Left lobe of liver (tissue), 2 donors: Measurements from ENCODE around the gene TESK2. TPM values are rescaled to one million over a fixed set of nuclear protein-coding genes. Genes with fewer than 3 reads are reported as not detected.
A peak's percentile ranks its signal among the peaks of the same experiment; 100 is the strongest.

ENCODE experiments used
- ATAC-seq: fragments of 200-7000 bp; cut with Tn5 transposase; one replicate; pipeline ENCODE4 v1.9.1; 2020; ENCODE audit warnings: mild to moderate bottlenecking, moderate library complexity
- DNase-seq: peaks from one replicate; pipeline ENCODE4 v3.0.0-alpha.2; 2020; ENCODE audit warnings: low spot score
- total RNA-seq: library from RNA; stranded (reverse); gene quantifications from one replicate; pipeline ENCODE4 v1.2.1, GENCODE V29; 2021
- donor health status: DM: no; HTN: no; CAD: no; lungs with moderate emphysema.
- donor health status: DM: no; HTN: yes; CAD: no.

Gene TESK2
- total RNA-seq, 1 donor from 2014 or later, result 7.0 TPM

DNA sequence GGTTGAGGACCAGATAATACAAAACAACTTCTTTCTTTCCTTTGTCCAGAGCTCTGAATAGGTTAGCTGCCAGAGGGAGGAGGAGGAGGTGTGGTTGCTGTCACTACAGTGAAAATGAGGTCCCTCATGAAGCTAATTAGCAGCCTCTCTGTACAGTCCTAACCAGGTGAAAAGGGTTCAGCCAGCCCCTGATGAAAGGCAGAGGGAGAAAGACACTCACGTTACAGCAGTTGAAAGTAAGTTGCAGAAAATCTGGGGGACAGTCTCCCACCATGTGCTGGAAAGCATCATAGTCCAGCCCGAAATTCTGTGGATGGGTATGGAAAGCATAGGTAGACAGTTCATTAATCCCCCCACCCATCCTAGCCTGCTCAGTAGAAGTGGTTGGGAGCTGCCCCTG is 144.5 kb downstream of the TESK2 start:
- no peak for ATAC-seq

DNA sequence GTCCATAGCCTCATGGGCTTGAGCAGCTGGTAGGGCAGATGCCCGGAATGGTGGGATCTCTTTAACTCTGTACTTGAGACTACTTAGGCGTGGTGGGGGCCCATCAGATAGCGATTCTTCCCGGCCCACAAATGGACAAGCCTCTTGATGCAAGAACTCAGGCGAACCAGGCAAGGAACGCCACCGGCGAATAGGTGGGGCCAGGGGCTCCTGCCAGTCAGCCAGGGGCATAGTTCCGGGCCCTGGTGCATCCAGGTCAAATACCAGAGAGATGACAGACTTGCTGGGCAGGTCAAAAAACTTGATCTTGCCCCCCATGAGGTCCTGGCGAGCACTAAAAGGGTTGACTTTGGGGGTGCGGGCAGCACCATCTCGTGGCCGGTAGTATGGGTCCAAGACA is 145.9 kb downstream of the TESK2 start:
- ATAC-seq, result no peak

More for the DNA sequence above, 144.5 kb downstream of the TESK2 start:
- DNase-seq, result no peak

DNA sequence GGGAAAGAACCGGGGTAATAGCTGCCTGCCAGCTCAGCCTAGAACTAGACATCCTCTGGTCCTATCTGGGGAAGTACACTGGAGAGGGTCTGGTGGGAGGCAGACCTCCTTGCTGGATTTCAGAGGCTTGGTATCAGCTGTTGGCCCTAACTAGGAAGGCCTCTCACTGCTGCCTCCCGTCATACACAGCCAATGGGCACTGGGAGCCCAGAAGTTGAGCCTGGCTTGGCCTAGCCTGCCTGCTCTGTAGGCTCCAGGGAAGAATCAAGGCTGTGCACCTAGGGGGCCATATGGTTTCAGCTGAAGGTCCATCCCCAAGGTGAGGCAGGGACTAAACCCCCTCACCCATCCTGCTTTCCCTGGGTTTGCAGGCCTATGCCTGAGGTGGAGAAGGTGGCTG is 146.5 kb downstream of the TESK2 start:
- DNase-seq (no peak), ATAC-seq (no peak)

More for the DNA sequence above, 145.9 kb downstream of the TESK2 start:
- DNase-seq, result no peak

DNA sequence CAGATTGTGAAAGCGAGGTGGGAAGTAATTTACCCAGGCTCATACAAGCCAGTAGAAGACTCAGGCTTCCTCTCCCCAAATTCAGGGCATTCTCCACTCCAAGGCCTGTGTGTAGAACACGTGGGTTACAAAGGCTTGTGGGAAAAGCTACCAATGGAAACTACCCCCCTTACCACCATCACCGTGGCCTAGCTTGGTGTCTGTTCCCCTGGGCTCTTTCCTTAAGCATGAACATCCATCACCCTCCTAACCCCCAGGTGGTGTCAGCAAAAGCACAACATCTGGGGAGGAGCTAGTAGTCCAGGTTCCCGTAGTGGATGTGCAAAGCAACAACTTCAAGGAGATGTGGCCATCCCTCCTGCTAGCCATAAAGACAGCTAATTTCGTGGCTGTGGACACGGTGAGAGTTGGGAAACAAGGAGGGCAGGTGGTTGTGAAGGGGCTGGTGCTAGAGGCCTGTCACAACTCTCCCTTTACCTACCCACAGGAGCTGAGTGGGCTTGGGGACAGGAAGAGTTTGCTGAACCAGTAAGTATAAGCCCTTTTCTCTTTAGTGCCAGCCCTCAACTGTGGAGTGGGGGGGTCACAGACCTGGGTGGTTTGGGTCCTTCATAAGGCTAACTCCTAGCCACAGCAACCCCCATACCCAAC is 150.0 kb downstream of the TESK2 start:
- ATAC-seq, result no peak

DNA sequence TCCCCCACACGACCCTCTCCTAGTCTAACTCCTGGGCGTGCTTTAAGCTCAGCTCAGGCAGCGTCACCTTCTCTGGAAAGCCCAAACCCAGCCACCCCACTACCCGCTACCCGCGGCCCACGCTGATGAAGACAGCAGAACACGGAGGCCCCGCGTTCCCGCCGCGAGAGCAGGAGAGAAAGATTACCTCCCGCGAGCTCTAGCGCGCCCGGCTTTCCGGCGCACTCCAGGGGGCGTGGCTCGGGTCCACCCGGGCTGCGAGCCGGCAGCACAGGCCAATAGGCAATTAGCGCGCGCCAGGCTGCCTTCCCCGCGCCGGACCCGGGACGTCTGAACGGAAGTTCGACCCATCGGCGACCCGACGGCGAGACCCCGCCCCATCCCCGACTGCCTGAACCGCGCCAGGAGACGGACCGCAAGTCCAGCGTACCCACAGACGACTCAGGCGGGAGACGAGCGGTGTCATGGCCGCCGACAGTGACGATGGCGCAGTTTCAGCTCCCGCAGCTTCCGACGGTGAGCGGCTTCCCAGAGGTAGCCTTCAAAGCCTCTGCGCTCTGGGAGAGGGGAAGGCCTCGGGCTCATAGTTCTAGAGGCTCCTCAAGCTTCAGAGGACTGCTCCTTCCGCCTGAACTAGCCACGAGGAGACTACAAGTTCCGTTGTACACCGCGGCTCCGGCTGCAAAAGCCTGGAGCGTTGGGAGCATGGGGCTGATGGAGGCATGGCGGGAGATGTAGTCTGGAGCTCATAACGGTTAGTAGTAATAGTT is 151.0 kb downstream of the TESK2 start, which contains the start of the genes MUTYH and TOE1:
Gene MUTYH, minus strand, starts transcription at position 652 of the 770 bp plus-strand sequence. CDS start 5,935 bp downstream, outside the sequence.
Gene TOE1, plus strand, starts transcription at position 382 of the 770 bp plus-strand sequence. Its CDS starts 83 bp downstream, at position 465.
- DNase-seq, result peak; percentile 95
- ATAC-seq, result peak; percentile 91

More for the DNA sequence above, 150.0 kb downstream of the TESK2 start:
- DNase-seq, result no peak

DNA sequence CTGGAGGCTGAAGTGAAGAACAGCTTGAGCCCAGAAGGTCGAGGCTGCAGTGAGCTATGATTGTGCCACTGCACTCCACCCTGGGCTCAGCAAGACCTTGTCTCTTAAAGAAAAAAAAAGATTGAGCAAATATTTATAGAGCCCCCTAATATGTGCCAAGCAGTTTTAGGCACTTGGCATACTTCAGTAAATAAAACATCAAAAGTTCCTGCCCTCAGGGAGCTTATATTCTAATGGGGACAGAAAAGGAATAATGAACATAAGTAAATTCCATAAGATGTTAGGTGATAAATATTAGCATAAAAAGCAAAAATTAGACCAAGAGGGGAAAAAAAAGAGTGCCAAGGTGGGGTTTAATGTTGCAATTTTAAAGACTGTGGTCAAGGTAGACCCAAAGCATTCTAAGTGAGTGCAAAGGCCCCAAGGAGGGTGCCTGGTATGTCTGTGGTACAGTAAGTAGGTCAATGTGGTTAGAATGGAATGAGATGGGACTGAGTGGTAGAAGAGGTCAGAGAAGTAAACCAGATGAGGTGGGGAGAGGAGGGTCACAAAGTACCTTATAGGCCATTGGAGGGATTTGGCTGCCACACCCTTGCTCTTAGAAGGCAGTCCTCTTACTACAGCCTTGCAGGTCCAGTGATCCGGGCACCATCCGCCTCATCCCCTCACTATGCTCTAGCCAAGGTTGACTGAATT is 153.2 kb downstream of the TESK2 start:
- ATAC-seq, result no peak
- no peak for DNase-seq

DNA sequence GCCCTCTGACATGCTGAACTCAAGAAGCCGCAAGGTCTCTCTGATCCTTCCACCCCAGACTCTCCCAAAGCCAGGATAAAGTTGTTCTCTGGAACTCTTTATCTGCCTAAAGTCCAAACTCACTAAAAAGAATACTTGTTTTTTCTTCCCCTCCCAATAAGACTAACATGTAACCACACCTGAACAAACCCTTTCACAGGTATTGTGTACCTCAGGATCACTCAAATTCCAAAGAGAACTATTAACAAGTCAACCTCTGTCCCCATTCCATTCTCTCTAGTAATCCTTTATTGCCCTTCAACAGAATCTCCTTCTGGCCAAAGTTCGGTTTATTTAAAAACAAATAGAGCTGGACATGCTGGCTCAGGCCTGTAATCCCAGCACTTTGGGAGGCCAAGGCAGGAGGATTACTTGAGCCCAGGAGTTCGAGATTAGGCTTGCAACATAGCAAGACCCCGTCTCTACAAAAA is 155.1 kb downstream of the TESK2 start:
- ATAC-seq, result peak; percentile 2
- DNase-seq, result no peak

DNA sequence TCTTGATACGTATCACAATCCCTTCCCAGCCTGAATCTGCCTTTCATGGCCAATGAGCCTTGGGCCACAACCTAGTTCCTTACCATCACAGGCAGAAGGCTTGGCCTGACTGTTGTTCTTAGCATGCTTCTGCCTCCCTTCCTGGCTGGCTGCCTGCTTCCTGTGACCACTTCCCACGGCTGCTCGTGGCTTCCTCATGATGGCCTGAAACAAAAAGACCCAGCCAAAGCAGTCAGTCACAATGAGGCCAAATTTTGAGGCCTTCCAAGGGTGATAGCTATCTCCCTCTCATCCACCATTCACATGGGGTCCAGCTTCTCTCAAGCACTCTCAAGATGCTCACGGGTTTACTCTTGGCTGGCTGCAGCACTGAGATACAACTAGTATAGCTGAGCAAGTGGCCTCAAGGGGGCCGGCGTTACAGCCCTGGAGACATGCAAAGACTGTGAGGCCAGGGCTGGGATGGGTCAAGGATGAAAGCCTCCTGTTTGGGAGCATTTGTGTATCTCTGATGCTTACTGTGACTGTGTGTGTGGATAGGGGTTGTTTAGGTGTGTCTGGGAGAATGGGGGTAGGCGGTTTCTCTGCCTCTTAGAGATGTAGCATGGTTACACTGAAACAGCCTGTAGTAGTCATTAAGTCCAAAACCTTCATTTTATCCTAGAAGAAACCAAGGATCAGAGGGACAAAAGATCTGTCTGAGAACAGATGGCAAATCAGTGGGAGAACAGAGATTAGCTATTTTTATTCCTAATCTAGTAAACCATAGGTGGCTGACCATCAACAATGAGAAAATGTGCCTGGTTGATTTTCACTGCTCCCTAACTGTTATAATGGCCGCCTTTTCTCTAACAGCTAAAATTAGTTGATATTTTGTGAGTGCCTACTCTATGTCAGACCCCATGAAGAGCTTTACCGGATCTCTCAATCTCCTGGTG is 156.4 kb downstream of the TESK2 start:
- DNase-seq (no peak), ATAC-seq (peak; percentile 28)

DNA sequence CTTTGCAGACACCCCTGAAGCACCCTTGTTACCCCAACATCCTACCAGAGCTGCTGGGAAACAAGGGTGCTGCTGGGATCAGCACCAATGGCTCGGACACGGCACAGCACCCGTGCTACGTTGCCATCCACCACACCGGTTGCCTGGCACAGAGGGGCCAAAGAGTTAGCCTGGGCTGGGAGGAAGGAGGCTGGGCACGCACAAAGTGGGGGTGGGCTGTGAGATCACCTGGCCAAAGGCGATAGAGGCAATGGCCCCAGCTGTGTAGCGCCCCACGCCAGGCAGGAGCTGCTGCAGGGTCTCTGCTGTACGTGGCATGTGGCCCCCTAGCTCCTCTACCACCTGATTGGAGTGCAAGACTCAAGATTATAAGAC is 158.6 kb downstream of the TESK2 start:
- ATAC-seq (no peak), DNase-seq (no peak)

DNA sequence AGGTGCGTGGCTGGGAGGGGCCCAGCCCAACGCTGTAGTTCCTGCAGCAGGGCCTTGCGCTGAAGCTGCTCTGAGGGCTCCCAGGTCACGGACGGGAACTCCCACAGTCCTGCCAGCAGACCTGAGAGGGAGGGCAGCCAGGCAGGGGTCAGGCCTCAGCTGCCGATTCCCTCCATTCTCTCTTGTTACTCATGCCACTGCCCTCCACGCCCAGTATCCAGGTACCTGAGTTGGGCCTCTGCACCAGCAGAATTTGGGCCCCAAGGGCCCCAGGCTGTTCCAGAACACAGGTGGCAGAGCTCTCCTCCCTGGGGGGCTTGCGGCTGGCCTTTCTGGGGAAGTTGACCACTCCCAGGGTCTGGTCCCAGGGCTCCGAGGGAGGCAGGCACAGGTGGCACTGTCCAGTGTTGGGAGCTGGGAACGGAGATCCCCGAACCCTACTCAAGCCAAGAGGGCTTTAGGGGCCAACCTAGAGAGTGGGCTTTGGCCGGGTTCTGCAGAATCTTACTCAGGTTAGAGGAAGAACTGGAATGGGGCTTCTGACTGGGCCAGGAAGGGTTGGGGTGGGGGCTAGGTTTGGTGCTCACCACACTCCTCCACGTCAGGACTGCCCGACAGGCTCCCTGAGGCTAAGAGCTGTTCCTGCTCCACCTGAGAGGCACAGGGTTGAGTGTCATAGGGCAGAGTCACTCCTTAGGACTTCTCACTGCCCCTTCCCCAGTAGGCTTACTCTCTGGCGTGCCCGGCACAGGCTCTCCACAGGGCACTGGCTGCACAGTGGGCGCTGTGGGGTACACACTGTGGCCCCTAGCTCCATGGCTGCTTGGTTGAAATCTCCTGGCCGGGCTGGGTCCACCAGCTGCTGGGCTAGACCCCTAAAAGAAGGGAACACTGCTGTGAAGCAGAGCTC is 159.3 kb downstream of the TESK2 start:
- ATAC-seq, result no peak
- DNase-seq, result no peak

DNA sequence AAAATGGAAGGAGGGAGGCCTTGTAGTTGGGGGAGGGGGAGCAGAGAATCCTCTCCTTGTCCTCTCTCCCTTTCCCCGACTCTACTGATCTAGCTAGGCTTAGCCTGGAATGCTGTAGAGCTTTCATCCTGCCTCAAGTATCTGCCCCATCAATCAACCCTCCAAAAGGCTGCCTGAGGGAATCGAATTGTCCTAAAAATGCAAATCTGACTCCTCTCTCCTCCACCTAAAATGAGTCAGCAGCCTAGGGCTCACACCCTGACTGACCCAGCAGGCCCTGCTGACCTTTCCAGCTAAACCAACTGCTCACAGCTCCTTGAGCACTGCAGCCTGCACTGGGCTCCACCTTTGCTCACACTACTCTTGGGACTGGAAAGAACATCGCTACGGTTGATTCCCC is 161.5 kb downstream of the TESK2 start:
- no peak for DNase-seq
- no peak for ATAC-seq

DNA sequence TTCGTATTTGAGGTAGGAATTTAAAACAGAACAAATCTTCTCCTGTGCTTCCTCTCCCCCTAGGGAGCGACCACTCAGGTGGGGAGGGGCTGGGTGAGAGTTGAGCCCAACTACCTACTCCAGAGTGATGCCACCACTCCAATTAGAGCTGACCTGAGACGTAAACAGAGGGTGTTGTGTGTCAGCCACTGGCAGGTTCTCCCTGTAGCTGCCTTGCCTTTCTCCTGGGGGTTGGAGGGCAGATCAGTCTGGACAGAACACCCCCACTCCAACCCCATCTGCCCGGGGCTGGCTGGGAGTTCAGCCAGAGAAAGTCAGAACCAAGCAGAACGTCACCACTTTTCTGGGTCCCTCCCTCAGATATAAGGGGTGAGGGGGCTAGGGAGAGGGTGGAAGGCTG is 162.3 kb downstream of the TESK2 start:
- no peak for ATAC-seq
- no peak for DNase-seq

DNA sequence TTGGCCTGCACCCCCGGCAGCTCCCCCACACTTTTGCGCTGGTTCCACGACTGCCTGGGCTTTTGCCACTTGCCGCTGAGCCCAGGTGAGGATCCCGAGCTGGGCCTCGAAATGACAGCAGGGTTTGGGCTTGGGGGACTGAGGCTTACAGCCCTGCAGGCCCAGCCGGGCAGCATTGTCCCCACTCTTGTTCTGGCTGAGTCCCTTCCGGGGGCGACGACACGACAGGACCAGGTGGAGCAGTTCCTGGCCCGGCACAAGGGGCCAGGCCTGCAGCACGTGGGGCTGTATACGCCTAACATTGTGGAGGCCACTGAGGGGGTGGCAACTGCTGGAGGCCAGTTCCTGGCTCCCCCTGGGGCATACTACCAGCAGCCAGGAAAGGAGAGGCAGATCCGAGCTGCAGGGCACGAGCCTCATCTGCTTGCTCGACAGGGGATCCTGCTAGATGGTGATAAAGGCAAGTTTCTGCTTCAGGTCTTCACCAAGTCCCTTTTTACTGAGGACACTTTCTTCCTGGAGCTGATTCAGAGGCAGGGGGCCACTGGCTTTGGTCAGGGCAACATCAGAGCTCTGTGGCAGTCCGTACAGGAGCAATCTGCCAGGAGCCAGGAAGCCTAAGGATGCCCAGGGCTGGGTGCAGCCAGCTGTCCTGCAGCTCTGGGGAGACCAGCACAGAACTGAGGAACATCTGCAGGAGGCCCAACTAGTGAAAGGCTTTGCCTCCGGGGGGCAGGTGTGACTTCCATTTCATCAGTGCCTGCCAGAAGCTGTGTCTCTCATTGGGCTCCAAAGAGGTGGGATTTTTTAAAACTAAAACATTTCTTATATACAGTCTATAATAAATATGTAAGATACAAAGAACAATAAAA is 163.1 kb downstream of the TESK2 start:
- ATAC-seq (peak; percentile 5), DNase-seq (no peak)

DNA sequence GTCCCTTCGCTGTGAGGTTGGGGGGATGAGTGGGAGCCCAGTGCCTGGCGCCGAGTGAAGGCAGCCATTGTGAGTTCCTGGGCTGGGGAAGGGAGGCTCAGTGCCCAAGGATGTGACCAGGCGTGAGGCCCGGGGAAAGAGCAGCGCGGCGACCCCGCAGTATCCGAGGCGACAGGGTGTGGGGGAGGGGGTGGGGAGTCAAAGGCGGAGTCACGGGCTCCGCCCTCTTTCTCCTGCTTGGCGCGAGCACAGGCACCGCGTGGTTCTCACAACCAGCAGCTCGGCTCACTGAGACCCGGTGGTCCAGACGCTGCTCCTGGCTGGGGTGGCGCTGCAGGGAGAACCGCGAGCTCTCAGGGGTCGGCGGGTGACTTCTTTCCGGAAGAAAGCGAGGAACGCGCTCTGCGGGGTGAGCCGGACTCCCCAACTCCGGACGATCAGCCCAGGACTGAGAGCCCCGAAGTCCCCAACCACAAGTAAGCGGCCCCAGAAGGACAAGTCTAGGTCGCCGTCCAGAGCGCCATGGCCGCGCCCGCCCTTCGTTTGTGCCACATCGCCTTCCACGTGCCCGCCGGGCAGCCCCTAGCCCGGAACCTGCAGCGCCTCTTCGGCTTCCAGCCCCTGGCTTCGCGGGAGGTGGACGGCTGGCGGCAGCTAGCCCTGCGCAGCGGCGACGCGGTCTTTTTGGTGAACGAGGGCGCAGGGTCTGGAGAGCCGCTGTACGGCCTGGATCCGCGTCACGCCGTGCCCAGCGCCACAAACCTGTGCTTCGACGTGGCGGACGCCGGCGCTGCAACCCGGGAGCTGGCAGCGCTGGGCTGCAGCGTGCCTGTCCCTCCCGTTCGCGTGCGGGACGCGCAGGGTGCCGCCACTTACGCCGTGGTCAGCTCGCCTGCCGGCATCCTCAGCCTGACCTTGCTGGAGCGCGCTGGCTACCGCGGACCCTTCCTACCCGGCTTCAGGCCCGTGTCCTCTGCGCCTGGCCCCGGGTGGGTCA is 164.0 kb downstream of the TESK2 start, which contains the start of gene HPDL:
Gene HPDL, plus strand, starts transcription at position 269 of the 997 bp plus-strand sequence. Its CDS starts 254 bp downstream, at position 523.
- ATAC-seq, result peak; percentile 88
- DNase-seq, result peak; percentile 59

DNA sequence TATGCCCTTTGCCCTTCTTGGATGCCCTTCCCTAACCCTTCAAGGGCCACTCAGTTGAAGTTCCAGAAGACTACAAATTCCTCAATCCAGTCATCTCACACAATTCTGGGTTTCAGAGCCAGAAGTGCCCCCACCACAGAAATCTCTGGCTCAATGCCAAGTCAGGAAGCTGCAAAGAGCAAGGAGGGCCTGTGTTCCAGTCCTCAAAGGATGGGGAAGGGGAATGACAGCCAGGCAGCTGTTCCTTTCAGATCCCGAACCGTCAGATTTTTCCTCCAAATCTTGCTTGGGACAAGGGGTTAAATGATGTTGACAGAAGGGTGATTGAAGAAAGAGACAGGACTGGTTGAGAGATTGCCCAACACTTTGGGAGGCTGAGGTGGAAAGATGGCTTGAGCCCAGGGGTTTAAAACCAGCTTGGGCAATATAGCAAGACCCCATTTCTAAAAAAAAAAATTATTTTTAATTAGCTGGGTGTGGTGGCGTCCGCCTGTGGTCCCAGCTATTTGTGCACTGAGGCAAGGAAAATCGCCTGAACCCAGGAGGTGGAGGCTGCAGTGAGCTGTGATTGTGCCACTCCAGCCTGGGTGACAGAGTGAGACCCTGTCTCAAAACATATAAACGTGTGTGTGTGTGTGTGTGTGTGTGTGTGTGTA is 165.0 kb downstream of the TESK2 start:
- DNase-seq, result no peak
- no peak for ATAC-seq

DNA sequence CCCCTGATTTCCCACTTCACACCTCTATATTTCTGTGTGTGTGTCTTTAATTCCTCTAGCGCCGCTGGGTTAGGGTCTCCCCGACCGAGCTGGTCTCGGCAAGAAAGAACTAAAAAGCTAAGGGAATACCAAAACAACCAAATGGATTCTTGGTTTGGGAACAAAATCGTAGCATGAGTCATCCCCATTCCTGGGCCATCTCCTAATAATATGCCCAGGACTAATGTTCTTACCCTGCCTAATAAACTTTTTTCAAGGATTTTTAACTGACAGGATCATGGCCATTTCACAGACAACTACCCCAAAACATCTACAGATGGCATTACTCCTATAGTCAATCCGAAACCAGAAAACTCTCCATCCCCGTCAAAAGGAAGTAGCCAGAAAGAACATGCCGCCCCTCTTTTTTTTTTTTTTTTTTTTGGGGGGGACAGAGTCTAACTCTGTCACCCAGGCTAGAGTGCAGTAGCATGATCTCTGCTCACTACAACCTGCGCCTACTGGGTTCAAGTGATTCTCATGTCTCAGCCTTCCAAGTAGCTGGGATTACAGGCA is 168.4 kb downstream of the TESK2 start:
- DNase-seq, result no peak
- ATAC-seq, result no peak
